Measurements from ENCODE around the gene MYD88. TPM values are rescaled to one million over a fixed set of nuclear protein-coding genes. Genes with fewer than 3 reads are reported as not detected.

Gene MYD88
- polyA plus RNA-seq, 1 donor from 2014 or later, result 0.14 TPM

DNA sequence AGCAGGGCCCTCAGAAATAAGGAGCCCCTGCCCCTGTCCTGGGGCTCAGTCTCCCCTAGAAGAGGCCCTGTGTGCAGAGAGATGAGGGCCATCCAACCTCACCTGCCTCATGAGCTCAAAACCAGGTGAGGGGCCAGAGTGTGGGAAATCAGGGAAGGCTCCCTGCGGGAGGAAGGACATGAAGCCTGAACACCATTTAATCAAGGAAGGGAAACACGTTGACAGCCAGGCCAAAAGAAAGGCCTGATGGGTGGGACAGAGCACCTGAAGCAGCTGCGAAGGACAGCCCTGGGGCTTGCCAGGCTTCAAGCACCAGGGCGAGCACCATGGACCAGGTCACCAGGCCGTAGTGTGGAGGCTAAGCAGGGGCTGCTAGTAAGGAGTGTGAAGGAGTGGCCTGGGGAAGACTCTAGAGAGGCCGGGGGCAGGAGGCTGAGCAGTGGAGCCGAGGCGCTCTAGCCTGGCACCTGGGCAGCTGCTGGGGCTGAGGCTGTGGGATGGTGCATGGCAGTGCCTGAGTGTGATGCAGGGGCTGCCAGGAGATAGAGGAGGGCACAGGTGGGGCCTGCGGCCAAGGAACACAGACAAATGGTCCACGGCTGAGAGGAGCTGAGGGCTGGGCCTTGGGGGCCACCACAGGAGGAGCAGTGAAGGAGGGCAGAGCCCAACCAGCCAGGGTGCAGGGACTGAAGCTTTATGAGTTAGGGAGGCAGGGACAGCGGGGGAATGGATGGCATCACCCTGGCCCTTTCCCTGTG lies 17.6 kb upstream of the MYD88 start (continued):
- TF ChIP-seq, protein P1, sequence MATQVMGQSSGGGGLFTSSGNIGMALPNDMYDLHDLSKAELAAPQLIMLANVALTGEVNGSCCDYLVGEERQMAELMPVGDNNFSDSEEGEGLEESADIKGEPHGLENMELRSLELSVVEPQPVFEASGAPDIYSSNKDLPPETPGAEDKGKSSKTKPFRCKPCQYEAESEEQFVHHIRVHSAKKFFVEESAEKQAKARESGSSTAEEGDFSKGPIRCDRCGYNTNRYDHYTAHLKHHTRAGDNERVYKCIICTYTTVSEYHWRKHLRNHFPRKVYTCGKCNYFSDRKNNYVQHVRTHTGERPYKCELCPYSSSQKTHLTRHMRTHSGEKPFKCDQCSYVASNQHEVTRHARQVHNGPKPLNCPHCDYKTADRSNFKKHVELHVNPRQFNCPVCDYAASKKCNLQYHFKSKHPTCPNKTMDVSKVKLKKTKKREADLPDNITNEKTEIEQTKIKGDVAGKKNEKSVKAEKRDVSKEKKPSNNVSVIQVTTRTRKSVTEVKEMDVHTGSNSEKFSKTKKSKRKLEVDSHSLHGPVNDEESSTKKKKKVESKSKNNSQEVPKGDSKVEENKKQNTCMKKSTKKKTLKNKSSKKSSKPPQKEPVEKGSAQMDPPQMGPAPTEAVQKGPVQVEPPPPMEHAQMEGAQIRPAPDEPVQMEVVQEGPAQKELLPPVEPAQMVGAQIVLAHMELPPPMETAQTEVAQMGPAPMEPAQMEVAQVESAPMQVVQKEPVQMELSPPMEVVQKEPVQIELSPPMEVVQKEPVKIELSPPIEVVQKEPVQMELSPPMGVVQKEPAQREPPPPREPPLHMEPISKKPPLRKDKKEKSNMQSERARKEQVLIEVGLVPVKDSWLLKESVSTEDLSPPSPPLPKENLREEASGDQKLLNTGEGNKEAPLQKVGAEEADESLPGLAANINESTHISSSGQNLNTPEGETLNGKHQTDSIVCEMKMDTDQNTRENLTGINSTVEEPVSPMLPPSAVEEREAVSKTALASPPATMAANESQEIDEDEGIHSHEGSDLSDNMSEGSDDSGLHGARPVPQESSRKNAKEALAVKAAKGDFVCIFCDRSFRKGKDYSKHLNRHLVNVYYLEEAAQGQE (IDR thresholded peaks at IDR 0.05; ENCODE audit: borderline replicate concordance), result no peak

- TF ChIP-seq CTCF (IDR thresholded peaks at IDR 0.05; ENCODE audit: poor library complexity, severe bottlenecking), result no peak
- TF ChIP-seq EZH2 (IDR thresholded peaks at IDR 0.05; ENCODE audit: borderline replicate concordance, insufficient read depth, low read length, poor library complexity, severe bottlenecking), result no peak
- TF ChIP-seq RAD21 (conservative IDR thresholded peaks at IDR 0.05), result no peak
- TF ChIP-seq MXI1 (conservative IDR thresholded peaks at IDR 0.05; ENCODE audit: poor library complexity, severe bottlenecking), result no peak
- TF ChIP-seq, protein P1 (IDR thresholded peaks at IDR 0.05; ENCODE audit: borderline replicate concordance), result no peak
- TF ChIP-seq TAF1 (IDR thresholded peaks at IDR 0.05; ENCODE audit: low read depth), result no peak
- no peak for TF ChIP-seq SMC3 (conservative IDR thresholded peaks at IDR 0.05; ENCODE audit: poor library complexity)
- TF ChIP-seq EP300 (conservative IDR thresholded peaks at IDR 0.05; ENCODE audit: poor library complexity, severe bottlenecking), result no peak
- TF ChIP-seq POLR2AphosphoS5 (IDR thresholded peaks at IDR 0.05), result no peak
Measured at GRCh38 chr3:38121451-38121831, 17.0 kb upstream of the MYD88 start.

More at GRCh38 chr3:38121451-38121831, 17.0 kb upstream of the MYD88 start:
- Histone ChIP-seq H3K4me2 (ENCODE audit: low read length) (no peak overlapping the region), H3K9me3 (ENCODE audit: low read length) (no peaks in the 10 kb centered on the region), H3K27ac (ENCODE audit: low read length) (no peak overlapping the region), H3K9ac (ENCODE audit: low read length) (no peak overlapping the region), H3K79me2 (replicated peaks; ENCODE audit: insufficient read depth, low read length) (no peaks in the 10 kb centered on the region), H3K27me3 (ENCODE audit: insufficient read depth, low read depth, low read length) (no peaks in the 10 kb centered on the region), H2AFZ (ENCODE audit: low read depth, low read length) (no peak overlapping the region), H3F3A (ENCODE audit: insufficient read depth, low read length, poor library complexity, severe bottlenecking) (no peaks in the 10 kb centered on the region), H4K20me1 (ENCODE audit: insufficient read depth) (no peaks in the 10 kb centered on the region), H3K36me3 (ENCODE audit: insufficient read depth, low read length) (peaks cover 5% of the 10 kb centered on the region), H3K4me3 (ENCODE audit: low read length) (no peak overlapping the region), H3K9me2 (ENCODE audit: insufficient read depth, low read length) (no peaks in the 10 kb centered on the region)

Data from neural cell (in vitro differentiated cells).